Posterior vena cava (tissue), 2 donors: ENCODE measurements around the gene ATP9A. TPM values are rescaled to one million over a fixed set of nuclear protein-coding genes. Genes with fewer than 3 reads are reported as not detected.

Experiments
- DNase-seq: peaks from one replicate; pipeline ENCODE4 v3.0.0-alpha.2; 2020; ENCODE audit warnings: low spot score
- intact Hi-C, 2 donors: fragments of 100-400 bp; cut with DNase I; formaldehyde crosslinking; loops; one replicate each; pipeline versions ENCODE4 v1.14.1 to v1.14.2; 2022 to 2023
- total RNA-seq, 2 donors: library from RNA; stranded (reverse); fragmentation: NEBNext Ultra II Directional; extraction: Animal tissue kit (Norgen Biotek cat#: 25700); gene quantifications; one replicate each; pipeline ENCODE4 v1.2.1, GENCODE V29; 2021
- donor health status: DM: yes; HTN: yes; CAD: no.
- donor health status: DM: yes; HTN: yes; CAD: no.

The ATP9A gene
- total RNA-seq, 2 donors from 2014 or later: 36.6 to 61.2 TPM

DNA sequence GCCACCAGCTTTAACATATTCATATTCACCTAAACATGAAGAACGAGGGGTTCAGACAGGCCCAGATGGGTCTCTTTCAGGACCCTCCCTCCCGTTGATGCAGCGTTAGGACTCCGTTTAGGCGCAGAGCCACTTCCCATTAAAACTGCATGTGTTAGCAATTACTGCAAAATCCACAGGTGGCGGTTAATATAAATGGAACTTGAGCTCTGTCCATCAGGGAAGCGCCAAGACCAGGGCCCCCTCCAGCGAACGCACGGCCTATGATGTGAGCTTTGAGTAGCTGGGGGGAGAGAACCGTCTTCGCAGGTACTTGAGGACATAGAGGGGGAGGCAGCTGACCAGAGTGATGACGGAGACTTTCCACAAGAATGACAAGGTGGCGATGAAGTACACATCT lies 167.2 kb downstream of the ATP9A start:
- intact Hi-C loops: loop anchor here in 1 of 2 donors (2.0 kb wide), 1 partner anchor 228 kb away; no protein-coding TSS in a partner anchor
- no peak for DNase-seq

DNA sequence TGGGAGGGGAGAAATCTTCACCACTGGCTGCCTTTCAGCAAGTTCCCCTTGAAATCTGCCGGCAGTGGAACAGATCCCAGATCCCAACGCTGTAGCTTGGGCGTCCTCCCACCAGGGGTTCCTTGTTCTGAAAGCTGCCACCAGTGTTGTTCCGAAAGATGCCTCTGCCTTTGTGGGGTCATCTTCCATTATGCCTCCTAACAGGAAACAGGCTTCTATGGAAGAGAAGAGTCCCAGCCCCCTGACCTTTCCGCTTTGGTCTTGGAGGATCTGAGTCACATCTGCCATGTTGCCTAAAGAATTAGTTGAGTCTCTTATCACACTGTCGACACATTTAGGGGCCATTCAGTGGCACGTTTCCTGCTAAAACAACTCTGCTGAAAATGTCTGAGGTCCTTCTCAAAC lies 168.2 kb downstream of the ATP9A start:
- no peak for DNase-seq
- intact Hi-C loops: loop anchor here in 1 of 2 donors (2.0 kb wide), 1 partner anchor 227 kb away; no protein-coding TSS in a partner anchor

DNA sequence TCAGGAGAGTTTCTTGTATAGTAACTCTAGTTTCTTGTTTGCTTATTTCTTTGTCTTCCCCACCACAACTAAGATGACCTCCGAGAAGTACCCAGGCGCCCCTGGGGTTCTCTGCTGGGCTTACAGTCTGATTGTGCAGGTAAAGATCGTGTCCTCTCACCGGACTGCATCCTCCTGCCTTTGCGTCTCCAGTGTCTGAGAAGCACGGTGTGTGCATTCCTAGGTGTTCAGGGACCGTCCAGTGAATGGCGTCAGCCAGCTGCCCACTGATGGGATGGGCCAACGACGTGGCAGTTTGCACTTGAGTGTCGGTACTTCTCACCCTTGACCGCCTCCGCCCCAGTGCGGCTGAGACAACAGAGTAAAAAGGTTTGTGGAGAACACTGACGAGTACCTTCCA lies 169.6 kb downstream of the ATP9A start:
- intact Hi-C loops: no loop called here

DNA sequence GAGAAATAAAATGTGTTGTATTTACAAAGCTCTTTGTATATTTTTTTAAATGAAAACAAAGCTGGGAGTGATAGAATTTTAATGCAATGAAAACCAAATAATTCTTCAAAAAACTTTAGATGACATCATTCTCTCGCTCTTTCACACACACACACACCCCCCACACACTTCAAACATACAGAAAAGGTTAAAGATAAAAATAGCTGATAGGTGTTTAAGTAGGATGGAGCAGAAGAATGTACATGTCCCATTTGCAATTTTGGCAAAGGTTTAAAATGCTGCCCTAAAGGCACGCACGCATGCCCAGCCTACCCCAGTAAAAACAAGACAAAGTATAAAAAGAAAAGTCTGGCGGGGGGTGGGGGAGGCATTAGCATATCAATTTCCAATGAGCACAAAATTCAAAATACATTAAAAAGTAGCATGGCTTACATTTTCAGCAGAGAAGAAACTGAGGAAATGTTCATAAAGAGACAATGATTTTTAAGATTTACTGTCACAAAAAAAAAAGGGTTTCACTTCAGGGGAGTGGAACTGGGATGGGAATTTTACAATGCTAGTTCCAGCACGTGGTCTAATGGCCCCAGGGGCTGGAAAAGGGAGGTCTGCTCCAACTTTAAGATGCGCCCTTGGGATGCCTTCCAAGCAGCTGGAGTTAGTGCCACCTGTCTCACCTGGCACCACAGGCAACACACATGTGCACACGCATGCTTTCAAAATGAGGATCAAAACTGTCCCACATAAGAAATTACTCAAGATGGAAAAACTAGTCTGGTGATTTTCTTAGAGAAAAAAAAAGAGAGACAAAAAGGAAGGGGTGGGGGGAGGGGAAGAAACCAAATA lies 170.6 kb downstream of the ATP9A start:
- no peak for DNase-seq
- intact Hi-C loops: no loop called here

More for the DNA sequence above, 169.6 kb downstream of the ATP9A start:
- DNase-seq: no peak

DNA sequence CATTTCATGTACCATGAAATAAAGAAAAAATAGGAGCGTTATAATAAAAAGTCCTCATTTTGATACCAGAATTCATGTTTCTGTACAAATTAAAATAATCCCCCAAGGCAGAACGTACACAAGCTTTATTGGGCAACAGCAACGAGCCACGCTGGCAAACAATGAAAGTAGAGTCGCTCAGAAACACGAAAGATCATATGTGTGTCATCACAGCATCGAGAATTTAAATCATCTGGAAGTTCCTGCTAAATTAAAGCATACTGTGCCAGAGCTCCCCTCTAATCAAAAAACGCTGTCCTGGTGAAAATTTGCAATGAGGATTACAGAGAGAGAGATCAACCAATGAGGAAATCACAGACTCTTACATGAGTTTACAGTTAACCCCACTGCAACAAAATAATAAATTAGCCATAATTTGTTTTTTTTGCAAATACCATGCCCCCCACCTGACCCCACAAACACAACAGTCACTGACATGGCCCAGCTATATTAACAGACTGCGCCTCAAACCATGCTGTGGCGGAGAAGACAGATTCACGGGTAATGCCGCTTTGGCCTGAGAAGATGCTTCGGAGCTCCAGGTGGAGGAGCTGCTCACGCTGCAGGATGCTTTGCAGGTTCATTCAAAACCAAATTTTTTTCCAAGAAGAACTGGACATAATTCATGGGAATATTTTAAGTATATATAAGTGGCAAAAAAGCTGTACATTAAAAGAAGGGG lies 171.4 kb downstream of the ATP9A start:
- intact Hi-C loops: no loop called here
- DNase-seq: no peak

DNA sequence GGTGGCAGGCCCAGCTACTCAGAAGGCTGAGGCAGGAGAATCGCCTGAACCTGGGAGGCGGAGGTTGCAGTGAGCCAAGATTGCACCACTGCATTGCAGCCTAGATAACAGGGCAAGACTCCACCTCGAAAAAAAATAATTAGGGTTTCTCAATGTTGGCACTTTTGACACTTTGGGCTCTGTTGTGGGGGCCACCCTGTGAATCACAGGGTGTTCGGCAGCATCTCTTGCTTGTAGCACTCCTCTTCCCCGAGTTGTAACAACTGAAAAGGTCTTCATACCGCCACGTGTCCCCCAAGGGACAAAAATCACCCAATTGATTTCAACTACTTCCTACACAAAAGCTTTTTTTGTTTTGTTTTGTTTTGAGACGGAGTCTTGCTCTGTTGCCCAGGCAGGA lies 172.4 kb downstream of the ATP9A start:
- intact Hi-C loops: no loop called here

DNA sequence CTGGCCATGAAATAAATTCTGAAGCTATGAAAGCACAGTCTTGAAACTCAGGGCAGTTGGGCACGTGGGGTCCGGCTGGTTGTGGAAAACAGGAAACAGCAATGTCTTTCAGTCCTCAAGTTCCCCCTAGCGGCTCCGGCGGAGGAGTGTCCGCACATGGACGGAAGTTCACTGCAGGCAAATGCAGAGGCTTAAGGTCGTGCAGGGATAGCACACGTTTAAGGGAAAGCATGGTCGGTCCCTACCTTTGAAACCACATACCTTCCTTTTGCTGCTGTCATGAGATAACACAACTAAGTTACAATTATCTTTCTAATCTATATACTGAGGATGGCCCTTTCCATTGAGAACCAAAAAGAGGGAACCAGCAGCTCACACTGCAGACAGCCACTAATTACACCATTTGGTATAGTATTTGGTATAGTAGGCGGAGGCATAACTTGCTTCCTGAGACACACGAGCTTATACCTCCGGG lies 173.1 kb downstream of the ATP9A start:
- DNase-seq: peak; percentile 96

More for the DNA sequence above, 172.4 kb downstream of the ATP9A start:
- DNase-seq: no peak

DNA sequence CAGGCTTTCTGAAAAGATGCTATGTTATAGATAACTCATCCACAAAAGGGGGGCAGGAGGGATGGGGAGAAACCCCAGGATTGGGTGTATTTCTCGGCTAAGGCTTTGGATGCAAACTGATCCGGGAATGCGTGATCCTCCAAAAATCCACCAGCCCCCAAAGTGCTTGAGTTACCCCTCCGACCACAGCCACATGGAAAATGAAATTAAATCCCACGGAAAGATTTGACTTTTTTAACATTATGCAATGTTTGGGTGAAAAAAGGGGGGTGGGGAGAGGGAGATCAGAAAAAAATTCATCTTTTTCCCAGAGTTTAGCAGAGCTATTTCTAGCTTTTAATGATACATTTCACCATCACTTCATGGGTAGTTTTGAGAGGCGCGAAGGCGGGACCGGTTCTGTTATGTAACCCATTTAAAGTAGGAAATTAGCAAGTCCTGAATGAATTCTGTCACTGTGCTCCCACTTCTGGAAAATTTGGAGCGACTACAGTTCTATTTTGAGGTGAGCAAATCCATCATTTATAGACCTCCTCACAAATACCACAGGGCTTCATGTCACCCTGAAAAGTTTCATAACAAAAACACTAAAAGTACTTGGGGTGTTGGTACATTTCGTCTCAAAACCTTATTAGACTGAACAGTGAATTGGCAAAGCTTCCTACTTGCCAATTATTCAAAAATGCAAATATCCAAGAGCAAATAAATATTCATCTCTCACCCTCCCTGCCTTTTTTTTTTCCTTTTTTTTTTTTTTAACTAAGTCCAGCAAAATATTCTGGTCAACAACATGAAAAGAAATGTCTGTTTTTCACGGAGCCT lies 173.7 kb downstream of the ATP9A start:
- intact Hi-C loops: no loop called here
- DNase-seq: no peak

More for the DNA sequence above, 173.1 kb downstream of the ATP9A start:
- intact Hi-C loops: no loop called here

DNA sequence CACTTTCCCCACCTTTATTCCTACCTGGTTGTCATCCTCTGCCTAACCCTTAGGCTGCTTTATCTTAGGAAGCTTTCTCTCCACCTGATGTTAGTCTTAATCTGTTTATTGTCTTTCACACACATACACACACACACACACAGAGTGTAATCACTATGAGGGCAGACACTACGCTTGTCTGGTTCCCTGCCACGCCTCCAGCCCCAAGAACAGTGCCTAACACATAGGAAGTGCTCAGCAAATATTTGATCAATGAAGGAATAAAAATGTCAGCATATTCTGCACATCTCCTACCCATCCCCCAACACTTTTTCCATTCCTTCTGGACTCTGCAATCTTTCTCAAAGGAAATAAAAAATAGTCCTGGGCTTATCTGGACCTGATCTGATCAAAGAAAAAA lies 174.6 kb downstream of the ATP9A start:
- DNase-seq: no peak
- intact Hi-C loops: no loop called here

DNA sequence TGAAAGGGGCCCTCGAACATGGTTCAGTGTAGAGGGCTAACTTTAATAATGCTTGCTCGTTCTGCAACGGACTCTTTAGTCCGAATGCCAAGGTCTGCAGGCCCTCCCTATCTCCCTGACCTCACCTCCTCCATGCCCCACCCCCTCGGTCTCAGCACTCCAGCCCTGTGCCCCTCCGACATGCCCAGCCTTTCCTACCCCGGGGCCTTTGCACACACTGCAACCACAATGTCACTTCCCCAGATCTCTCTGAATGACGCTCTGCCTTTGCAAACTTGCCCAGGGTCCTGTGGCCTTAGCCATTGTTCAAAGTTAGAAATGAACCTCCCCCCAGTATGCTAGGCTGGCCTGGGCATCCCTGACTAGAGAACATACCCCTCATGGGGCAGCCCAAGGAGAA lies 175.6 kb downstream of the ATP9A start:
- intact Hi-C loops: no loop called here

DNA sequence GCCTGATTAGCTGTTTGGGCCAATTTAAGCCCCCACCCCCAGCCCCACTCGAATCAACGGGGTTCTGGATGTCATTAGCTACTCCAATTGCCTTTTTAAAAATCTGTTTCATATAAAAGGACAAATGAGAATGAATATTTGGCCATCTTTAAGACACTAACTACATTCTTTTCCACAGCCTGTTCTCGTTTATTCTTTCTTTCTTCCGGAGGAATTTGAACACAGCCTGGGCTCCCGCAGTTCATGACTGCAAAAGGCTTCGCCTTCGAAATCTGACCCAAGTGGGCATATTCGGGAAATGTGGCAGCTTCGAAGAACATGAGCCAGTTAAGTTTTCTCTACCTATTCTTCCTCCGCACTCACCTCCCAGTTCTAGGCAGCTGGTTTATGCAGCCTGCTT lies 176.3 kb downstream of the ATP9A start:
- no peak for DNase-seq
- intact Hi-C loops: loop anchor here in 1 of 2 donors (1.0 kb wide), 1 partner anchor 95 kb away; no protein-coding TSS in a partner anchor

More for the DNA sequence above, 175.6 kb downstream of the ATP9A start:
- no peak for DNase-seq

DNA sequence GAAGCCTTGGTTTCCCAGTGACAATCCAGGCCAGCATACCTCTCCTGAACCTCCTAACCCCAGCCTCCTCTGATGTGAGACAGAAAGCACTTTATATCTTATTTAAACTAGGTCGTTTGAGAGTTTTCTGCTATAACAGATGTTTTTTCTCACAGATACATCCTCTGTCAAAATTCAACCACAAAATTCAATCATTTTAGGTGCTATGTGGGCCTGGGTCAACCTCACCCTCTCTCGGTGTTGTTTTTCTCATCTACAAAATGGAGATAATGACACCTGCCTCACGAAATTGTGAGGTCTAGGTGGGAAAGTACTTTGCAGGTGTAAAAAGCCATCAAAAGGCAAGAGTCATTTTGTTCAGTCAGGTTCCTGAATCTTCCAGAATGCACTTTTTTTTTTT lies 179.4 kb downstream of the ATP9A start:
- intact Hi-C loops: loop anchor here in 1 of 2 donors (5.0 kb wide), 1 partner anchor 211 kb away; no protein-coding TSS in a partner anchor
- no peak for DNase-seq

DNA sequence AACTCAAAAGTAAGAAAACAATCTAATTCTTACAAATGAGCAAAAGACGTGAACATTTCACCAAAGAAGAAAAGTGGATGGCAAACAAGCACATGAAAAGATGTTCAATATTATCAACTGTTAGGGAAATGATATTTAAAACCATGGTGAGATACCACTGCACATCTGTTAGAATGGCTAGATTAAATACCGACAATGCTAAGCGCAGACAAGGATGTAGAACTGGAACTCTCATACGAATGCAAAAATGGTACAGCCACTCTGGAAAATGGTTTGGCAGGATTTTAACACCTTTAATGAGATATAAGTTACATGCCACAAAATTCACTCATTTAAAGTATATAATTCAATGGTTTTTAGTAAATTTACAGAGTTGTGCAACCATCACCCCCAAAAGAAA lies 181.0 kb downstream of the ATP9A start:
- no peak for DNase-seq
- intact Hi-C loops: loop anchor here in 1 of 2 donors (5.0 kb wide), 1 partner anchor 210 kb away; no protein-coding TSS in a partner anchor

DNA sequence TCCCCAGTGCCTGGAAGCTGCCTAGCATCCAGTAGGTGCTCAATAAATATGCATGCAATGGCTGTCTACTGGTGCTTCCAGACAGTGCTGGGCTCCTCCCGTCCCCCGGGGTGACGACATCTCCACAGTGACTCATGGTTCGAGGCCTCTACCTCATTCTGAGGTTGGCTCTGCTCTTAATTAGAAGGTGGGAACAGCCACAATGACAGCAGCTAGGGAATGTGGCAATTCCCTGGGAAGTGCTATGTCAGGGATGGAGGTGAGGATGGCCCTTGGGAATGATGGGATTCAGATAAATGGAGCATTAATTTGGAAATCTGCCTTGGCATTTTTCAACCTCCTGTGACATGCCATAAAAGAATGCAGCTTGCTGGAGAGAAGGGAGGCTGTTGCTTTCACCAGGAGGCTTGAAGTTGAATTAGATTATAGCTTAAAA lies 182.2 kb downstream of the ATP9A start:
- DNase-seq: no peak
- intact Hi-C loops: loop anchor here in 1 of 2 donors (5.0 kb wide), 1 partner anchor 209 kb away; no protein-coding TSS in a partner anchor

DNA sequence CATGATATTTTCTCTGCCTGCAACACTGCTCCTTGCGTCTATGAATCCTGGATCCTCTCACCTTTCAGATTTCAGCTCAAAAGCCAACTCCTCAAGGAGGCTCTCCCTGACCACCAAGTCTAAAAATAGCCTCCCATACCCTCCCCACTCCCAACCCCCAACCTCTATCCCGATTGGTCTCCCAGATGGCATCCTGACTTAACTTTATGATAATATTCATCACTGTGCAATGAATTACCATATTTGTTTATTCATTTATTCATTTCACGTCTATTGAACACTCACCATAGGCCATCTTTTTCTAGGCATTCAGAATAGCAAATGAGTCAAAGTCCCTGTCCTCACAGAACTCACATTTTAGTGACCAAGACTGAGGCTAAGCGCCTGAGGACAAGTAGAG lies 183.0 kb downstream of the ATP9A start:
- no peak for DNase-seq
- intact Hi-C loops: loop anchor here in 1 of 2 donors (5.0 kb wide), 1 partner anchor 208 kb away; no protein-coding TSS in a partner anchor

DNA sequence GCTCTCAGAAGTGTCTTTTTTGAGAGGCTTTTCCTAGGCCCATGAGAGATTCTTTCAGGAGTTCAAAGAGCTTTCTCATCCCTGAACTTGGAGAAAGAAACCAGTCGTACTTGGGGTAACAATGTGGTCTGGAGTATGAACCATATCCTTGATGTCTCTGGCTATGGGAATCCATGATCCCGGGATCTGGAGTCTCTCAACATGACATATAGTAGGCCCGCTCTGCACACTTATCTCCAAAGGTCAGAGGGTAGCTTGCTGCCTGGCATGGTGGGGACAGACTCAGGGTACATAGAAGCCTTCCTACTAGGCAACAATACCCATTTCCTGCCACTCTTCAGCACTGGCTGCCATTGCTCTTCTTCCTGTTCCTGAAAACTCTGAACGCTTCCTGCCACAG lies 183.5 kb downstream of the ATP9A start:
- DNase-seq: no peak
- intact Hi-C loops: loop anchor here in 1 of 2 donors (5.0 kb wide), 1 partner anchor 207 kb away; no protein-coding TSS in a partner anchor

DNA sequence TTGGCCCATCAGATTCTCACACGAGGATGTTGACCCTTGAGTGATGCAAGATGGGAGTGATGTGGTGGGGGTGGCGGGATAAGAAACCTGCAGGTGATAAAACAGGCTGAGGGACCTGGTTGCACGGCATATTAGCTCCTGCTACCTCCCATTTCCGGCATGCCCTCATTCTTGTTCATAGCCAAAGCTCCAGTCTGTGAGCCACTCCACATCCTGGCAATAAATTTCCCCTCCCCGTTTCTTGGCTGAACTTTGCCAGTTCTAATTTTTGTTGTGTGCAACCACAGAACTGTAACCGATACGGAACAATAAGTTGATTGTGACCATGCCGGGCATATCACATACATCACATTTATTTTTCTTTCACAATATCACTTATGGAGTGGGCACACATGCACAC lies 184.1 kb downstream of the ATP9A start:
- DNase-seq: no peak
- intact Hi-C loops: no loop called here

DNA sequence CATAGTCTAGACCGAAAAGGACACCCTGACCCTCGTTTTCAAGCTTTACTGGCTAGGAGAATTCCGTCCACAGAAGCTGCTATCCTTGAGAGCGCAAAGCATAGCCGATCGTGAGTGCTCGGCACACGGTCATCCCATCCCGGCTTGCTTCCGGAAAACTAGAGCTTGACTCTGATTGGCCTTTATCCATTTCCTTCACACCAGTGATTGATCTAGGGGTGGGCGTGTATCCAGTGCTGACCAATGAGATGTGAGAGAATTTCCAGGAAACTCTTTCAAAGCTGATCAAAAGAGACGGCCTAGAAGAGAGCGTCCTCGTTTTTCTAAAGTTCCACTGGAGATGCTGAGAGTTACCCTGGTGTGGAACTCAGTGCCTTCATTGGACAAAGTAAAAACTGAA lies 184.7 kb downstream of the ATP9A start:
- no peak for DNase-seq
- intact Hi-C loops: no loop called here

DNA sequence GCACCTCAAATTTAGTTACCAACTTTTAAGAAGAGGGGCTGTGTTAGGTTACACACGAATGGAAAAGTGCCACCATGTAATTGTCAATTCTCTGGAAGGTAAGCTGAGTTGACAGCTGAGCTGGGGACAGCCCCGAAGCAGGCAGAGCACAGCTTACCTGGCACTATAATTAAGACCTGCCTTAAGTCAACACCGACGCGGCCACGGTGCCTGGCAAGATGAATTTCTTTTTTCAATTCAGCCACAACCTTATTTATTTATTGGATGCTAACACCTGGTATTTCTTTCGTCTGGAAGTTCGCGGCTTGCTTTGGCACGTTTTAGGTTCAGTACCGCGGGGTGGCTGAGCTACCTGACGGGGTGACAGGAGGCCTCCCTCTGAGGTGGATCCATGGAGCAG lies 185.1 kb downstream of the ATP9A start:
- DNase-seq: no peak

More for the DNA sequence above, 185.1 kb downstream of the ATP9A start:
- intact Hi-C loops: no loop called here
